Measurements from ENCODE around the gene MYO9B. TPM values are rescaled to one million over a fixed set of nuclear protein-coding genes. Genes with fewer than 3 reads are reported as not detected.

The MYO9B gene
- total and polyA plus RNA-seq, 2 of the 13 experiments (the other 11 are each of a cell fraction or from before 2014, with no cell fraction given), result 18.0 to 18.3 TPM

DNA sequence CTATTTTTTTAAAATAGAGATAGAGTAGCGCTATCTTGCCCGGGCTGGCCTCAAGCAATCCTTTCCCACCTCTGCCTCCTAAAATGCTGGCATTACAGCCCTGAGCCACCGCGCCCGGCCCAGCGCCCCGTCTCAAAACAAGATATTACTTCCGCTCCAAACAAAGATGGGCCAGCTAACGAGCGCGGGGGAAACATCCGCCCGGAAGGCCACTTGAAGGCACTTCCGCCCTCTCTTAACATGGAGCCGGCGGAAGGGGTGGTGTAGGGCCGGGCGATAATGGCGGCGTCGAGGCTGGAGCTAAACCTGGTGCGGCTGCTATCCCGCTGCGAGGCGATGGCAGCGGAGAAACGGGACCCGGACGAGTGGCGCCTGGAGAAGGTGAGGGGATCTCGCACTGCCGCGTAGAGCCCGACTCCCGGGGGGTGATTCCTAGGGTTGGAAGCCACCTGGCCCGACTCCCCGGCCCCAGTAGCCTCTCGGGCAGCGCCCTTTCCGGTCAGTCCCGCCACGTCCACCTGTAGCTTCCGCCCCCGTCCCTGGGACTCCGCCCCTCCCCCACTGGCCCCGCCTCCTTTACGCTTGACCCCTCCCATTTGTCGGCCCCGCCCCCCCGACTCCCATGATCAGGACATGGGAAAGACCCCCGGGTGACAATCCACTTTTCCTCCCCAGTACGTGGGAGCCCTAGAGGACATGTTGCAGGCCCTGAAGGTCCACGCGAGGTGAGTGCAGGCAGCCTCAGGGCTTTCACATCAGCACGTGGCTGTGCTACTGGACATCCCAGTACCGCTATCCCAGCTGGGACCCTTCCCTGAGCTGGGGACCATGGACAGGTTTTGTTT lies 139.8 kb downstream of the MYO9B start, which contains the start of gene USE1 (continued):
- TF ChIP-seq, protein P1, sequence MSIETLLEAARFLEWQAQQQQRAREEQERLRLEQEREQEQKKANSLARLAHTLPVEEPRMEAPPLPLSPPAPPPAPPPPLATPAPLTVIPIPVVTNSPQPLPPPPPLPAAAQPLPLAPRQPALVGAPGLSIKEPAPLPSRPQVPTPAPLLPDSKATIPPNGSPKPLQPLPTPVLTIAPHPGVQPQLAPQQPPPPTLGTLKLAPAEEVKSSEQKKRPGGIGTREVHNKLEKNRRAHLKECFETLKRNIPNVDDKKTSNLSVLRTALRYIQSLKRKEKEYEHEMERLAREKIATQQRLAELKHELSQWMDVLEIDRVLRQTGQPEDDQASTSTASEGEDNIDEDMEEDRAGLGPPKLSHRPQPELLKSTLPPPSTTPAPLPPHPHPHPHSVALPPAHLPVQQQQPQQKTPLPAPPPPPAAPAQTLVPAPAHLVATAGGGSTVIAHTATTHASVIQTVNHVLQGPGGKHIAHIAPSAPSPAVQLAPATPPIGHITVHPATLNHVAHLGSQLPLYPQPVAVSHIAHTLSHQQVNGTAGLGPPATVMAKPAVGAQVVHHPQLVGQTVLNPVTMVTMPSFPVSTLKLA (IDR thresholded peaks at IDR 0.05), result no peak
- TF ChIP-seq BCL6 (CRISPR knock-in tag; IDR thresholded peaks at IDR 0.05) (peak; percentile 50; the same call in 1 of the 2 replicates), ZNF792 (CRISPR knock-in tag; IDR thresholded peaks at IDR 0.05) (no peak), ELF1 (CRISPR knock-in tag; IDR thresholded peaks at IDR 0.05) (peak; percentile 99), KLF9 (CRISPR knock-in tag; IDR thresholded peaks at IDR 0.05; ENCODE audit: low read depth) (0 out of 2 replicates have a peak, but pooled peaks have one; percentile 42), ZNF562 (CRISPR knock-in tag; IDR thresholded peaks at IDR 0.05; ENCODE audit: borderline replicate concordance) (no peak), SYNCRIP (IDR thresholded peaks at IDR 0.05; ENCODE audit: insufficient read depth, low read depth, low read length) (no peak), FOXP1 (IDR thresholded peaks at IDR 0.05) (no peak), FOXP1 (CRISPR knock-in tag; IDR thresholded peaks at IDR 0.05) (peak; percentile 42; the same call in 1 of the 2 replicates), NFKB2 (CRISPR knock-in tag; IDR thresholded peaks at IDR 0.05; ENCODE audit: borderline replicate concordance) (peak; percentile 63; the same call in 1 of the 2 replicates), ZNF550 (CRISPR knock-in tag; IDR thresholded peaks at IDR 0.05; ENCODE audit: borderline replicate concordance) (no peak), ZNF407 (CRISPR knock-in tag; IDR thresholded peaks at IDR 0.05; ENCODE audit: not compliant biosample characterization) (peak; percentile 83), ZNF740 (CRISPR knock-in tag; IDR thresholded peaks at IDR 0.05) (peak; percentile 25; the same call in 1 of the 2 replicates), HOXD1 (CRISPR knock-in tag; IDR thresholded peaks at IDR 0.05) (peak; percentile 82; the same call in 1 of the 2 replicates), ZNF235 (CRISPR knock-in tag; IDR thresholded peaks at IDR 0.05; ENCODE audit: borderline replicate concordance) (peak; percentile 55; the same call in 1 of the 2 replicates)
- TF ChIP-seq, protein P2, sequence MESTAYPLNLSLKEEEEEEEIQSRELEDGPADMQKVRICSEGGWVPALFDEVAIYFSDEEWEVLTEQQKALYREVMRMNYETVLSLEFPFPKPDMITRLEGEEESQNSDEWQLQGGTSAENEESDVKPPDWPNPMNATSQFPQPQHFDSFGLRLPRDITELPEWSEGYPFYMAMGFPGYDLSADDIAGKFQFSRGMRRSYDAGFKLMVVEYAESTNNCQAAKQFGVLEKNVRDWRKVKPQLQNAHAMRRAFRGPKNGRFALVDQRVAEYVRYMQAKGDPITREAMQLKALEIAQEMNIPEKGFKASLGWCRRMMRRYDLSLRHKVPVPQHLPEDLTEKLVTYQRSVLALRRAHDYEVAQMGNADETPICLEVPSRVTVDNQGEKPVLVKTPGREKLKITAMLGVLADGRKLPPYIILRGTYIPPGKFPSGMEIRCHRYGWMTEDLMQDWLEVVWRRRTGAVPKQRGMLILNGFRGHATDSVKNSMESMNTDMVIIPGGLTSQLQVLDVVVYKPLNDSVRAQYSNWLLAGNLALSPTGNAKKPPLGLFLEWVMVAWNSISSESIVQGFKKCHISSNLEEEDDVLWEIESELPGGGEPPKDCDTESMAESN (CRISPR knock-in tag; conservative IDR thresholded peaks at IDR 0.05), result 0 out of 2 replicates have a peak, but pooled peaks have one; percentile 54
